Measurements from ENCODE around the gene FAM228B. TPM values are rescaled to one million over a fixed set of nuclear protein-coding genes. Genes with fewer than 3 reads are reported as not detected.
A peak's percentile ranks its signal among the peaks of the same experiment; 100 is the strongest.

The FAM228B gene
- total and polyA plus RNA-seq, 9 of the 15 experiments (the other 6 are each of a cell fraction or from before 2014, with no cell fraction given) = 1.1 to 3.7 (median 2.6) TPM

GRCh38 chr2:24076849-24077534, 46.3 kb upstream of the FAM228B start (continued):
- no peak for TF ChIP-seq ZFP30 (CRISPR knock-in tag; IDR thresholded peaks at IDR 0.05; ENCODE audit: borderline replicate concordance)
- no peak for TF ChIP-seq ZNF76 (CRISPR knock-in tag; IDR thresholded peaks at IDR 0.05; ENCODE audit: borderline replicate concordance)
- 0 out of 2 replicates have a peak, but pooled peaks have one; percentile 44 for TF ChIP-seq BRD4 (IDR thresholded peaks at IDR 0.05)
- no peak for TF ChIP-seq DNMT1 (IDR thresholded peaks at IDR 0.05)
- TF ChIP-seq POLR2B (IDR thresholded peaks at IDR 0.05; ENCODE audit: low read depth, partially characterized antibody) = peak; percentile 42
- peak; percentile 49; the same call in 1 of the 2 replicates for TF ChIP-seq PHF8 (IDR thresholded peaks at IDR 0.05; ENCODE audit: borderline replicate concordance, low read length)
- TF ChIP-seq SMAD4 (CRISPR knock-in tag; conservative IDR thresholded peaks at IDR 0.05) = no peak
- peak; percentile 56; the same call in 1 of the 2 replicates for TF ChIP-seq NKRF (IDR thresholded peaks at IDR 0.05; ENCODE audit: borderline replicate concordance)
- TF ChIP-seq SMARCA4 (IDR thresholded peaks at IDR 0.05) = no peak
- TF ChIP-seq MLX (CRISPR knock-in tag; conservative IDR thresholded peaks at IDR 0.05) = no peak
- no peak for TF ChIP-seq ZNF407 (IDR thresholded peaks at IDR 0.05; ENCODE audit: low read depth)
- TF ChIP-seq MAZ (CRISPR knock-in tag; conservative IDR thresholded peaks at IDR 0.05 in 1 of 2, IDR thresholded peaks at IDR 0.05 in 1 of 2) = peak in 1 of 2 experiments; percentile 22; a peak in 3 of 4 replicates
- TF ChIP-seq NFE2 (IDR thresholded peaks at IDR 0.05; ENCODE audit: low read depth) = no peak
- TF ChIP-seq TFAP4 (CRISPR knock-in tag; IDR thresholded peaks at IDR 0.05; ENCODE audit: borderline replicate concordance) = peak; percentile 70; the same call in 1 of the 2 replicates
- TF ChIP-seq HNRNPL (IDR thresholded peaks at IDR 0.05; ENCODE audit: low read depth, low read length) = no peak
- no peak for TF ChIP-seq CHD2 (IDR thresholded peaks at IDR 0.05; ENCODE audit: low read depth, low read length)
